Activated CD8-positive, alpha-beta T cell treated with anti-CD3 and anti-CD28 coated beads, Interleukin-2, amount 10 ng/mL, durations not matched to agents 7 days and 5 days (primary cell): ENCODE data around the gene GPR22. TPM values are rescaled to one million over a fixed set of nuclear protein-coding genes. Genes with fewer than 3 reads are reported as not detected.

ENCODE experiments used
- ATAC-seq: fragments of 150-1000 bp; cut with Tn5 transposase; one replicate; pipeline ENCODE4 v1.10.0; 2021; ENCODE audit warnings: moderate library complexity
- CTCF ChIA-PET: fragments of 350-600 bp; sonication (Branson Sonifier 250); formaldehyde crosslinking; loops from one replicate; lab custom pipeline; 2021; ENCODE audit warnings: antibody characterized with exemption; lab: Charles Lee
- POLR2A ChIA-PET: fragments of 350-600 bp; sonication (Branson Sonifier 250); formaldehyde crosslinking; loops from one replicate; lab custom pipeline; 2021; ENCODE audit warnings: antibody characterized with exemption; lab: Charles Lee
- DNase-seq: peaks from one replicate; pipeline ENCODE4 v3.0.0-alpha.2; 2020
- H3K27ac Mint-ChIP-seq: one replicate; pipeline ENCODE4 v1.8.0; 2021; ENCODE audit warnings: mild to moderate bottlenecking, mixed read lengths
- H3K27me3 Mint-ChIP-seq: one replicate; pipeline ENCODE4 v1.8.0; 2021; ENCODE audit warnings: low read depth, mixed read lengths
- H3K36me3 Mint-ChIP-seq: one replicate; pipeline ENCODE4 v1.8.0; 2021; ENCODE audit warnings: low read depth, mixed read lengths
- H3K4me1 Mint-ChIP-seq: one replicate; pipeline ENCODE4 v1.8.0; 2021; ENCODE audit warnings: low read depth, mixed read lengths
- H3K4me3 Mint-ChIP-seq: one replicate; pipeline ENCODE4 v1.8.0; 2021; ENCODE audit warnings: mild to moderate bottlenecking, mixed read lengths
- H3K9me3 Mint-ChIP-seq: one replicate; pipeline ENCODE4 v1.8.0; 2022; ENCODE audit warnings: mixed read lengths; ENCODE audit not compliant: insufficient read depth
- total RNA-seq, 2 experiments: library from RNA; stranded (reverse); gene quantifications; one replicate each; pipeline ENCODE4 v1.2.3, GENCODE V29; 2021

The GPR22 gene, protein sequence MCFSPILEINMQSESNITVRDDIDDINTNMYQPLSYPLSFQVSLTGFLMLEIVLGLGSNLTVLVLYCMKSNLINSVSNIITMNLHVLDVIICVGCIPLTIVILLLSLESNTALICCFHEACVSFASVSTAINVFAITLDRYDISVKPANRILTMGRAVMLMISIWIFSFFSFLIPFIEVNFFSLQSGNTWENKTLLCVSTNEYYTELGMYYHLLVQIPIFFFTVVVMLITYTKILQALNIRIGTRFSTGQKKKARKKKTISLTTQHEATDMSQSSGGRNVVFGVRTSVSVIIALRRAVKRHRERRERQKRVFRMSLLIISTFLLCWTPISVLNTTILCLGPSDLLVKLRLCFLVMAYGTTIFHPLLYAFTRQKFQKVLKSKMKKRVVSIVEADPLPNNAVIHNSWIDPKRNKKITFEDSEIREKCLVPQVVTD
- not detected for total RNA-seq

- Mint-ChIP-seq H3K27me3 (no peaks in the 10 kb centered on the region), H3K36me3 (no peaks in the 10 kb centered on the region), H3K4me3 (no peak within 1 kb of the TSS), H3K27ac (no peak within 1 kb of the TSS), H3K9me3 (no peaks in the 10 kb centered on the region), H3K4me1 (no peaks in the 10 kb centered on the region)
- no peak for DNase-seq
- ChIA-PET CTCF (no interaction called here), POLR2A (no interaction called here)
- ATAC-seq, result no peak
Measured at GRCh38 chr7:107469929-107470328, at the start of gene GPR22. TSS of gene GPR22 (plus strand) at chr7:107470057. CDS start at chr7:107474061, 4,004 bp downstream.

DNA sequence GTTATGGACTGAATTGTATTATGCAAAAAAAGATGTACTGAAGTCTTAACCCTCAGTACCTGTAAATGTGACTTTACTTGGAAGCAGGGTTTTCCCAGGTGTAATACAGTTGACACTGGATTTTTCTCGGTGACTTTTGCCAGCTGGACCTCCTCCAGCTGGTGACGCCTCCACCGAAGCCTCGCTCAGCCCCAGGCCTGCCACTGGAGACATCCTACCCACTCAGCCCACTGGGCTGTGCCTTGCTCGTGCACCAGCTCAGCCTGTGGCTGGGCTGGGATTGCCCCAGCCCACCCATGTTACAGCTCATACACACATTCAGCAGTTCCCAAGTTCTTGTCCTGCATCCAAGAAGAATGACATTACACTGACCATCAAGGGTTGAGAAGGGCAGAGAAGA, 42.4 kb upstream of the GPR22 start:
- ATAC-seq, result no peak
- H3K4me3 Mint-ChIP-seq, result no peak overlapping the region

GRCh38 chr7:107428642-107429041, 41.2 kb upstream of the GPR22 start:
- H3K4me1 Mint-ChIP-seq, result peaks cover 5% of the 10 kb centered on the region
- no peak overlapping the region for H3K4me3 Mint-ChIP-seq
- H3K36me3 Mint-ChIP-seq, result peaks cover 4% of the 10 kb centered on the region
- no peak overlapping the region for H3K27ac Mint-ChIP-seq
- POLR2A ChIA-PET, result no interaction called here
- H3K9me3 Mint-ChIP-seq, result no peaks in the 10 kb centered on the region
- H3K27me3 Mint-ChIP-seq, result no peaks in the 10 kb centered on the region
- CTCF ChIA-PET, result no interaction called here
- ATAC-seq (no peak), DNase-seq (no peak)

More for the DNA sequence above, 42.4 kb upstream of the GPR22 start:
- ChIA-PET POLR2A (no interaction called here), CTCF (no interaction called here)
- Mint-ChIP-seq H3K4me1 (peaks cover 5% of the 10 kb centered on the region), H3K27me3 (no peaks in the 10 kb centered on the region), H3K27ac (no peak overlapping the region), H3K9me3 (no peaks in the 10 kb centered on the region), H3K36me3 (peaks cover 4% of the 10 kb centered on the region)
- DNase-seq, result no peak

DNA sequence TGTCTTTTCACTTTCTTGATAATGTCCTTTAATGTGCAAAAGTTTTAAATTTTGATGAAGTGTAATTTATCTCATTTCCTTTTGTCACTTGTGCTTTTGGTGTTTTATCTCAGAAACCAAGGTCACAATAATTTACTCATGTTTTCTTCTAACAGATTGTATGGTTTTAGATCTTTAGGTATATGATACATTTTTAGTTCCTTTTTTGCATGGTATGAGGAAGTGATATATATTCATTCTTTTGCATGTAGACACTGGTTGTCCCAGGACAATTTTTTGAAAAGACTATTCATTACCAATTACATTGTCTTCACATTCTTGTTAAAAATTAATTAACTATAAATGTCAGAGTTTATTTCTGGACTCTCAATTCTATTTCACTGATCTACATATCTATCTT, 39.8 kb upstream of the GPR22 start:
- H3K36me3 Mint-ChIP-seq, result peaks cover 4% of the 10 kb centered on the region
- DNase-seq (no peak), ATAC-seq (no peak)
- no peak overlapping the region for H3K4me3 Mint-ChIP-seq
- H3K9me3 Mint-ChIP-seq, result no peaks in the 10 kb centered on the region
- POLR2A ChIA-PET, result no interaction called here
- H3K4me1 Mint-ChIP-seq, result peaks cover 5% of the 10 kb centered on the region
- no peaks in the 10 kb centered on the region for H3K27me3 Mint-ChIP-seq
- no peak overlapping the region for H3K27ac Mint-ChIP-seq
- CTCF ChIA-PET, result no interaction called here

GRCh38 chr7:107432261-107432660, 37.6 kb upstream of the GPR22 start:
- ChIA-PET POLR2A (no interaction called here), CTCF (no interaction called here)
- ATAC-seq, result no peak
- H3K27ac Mint-ChIP-seq, result no peak overlapping the region
- no peaks in the 10 kb centered on the region for H3K9me3 Mint-ChIP-seq
- no peak for DNase-seq
- peaks cover 6% of the 10 kb centered on the region for H3K36me3 Mint-ChIP-seq
- peaks cover 5% of the 10 kb centered on the region for H3K4me1 Mint-ChIP-seq
- no peak overlapping the region for H3K4me3 Mint-ChIP-seq
- H3K27me3 Mint-ChIP-seq, result no peaks in the 10 kb centered on the region

GRCh38 chr7:107435749-107436148, 34.1 kb upstream of the GPR22 start:
- ChIA-PET CTCF (no interaction called here), POLR2A (no interaction called here)
- Mint-ChIP-seq H3K4me3 (no peak overlapping the region), H3K27ac (no peak overlapping the region), H3K36me3 (peaks cover 2% of the 10 kb centered on the region), H3K4me1 (peaks cover 5% of the 10 kb centered on the region), H3K27me3 (no peaks in the 10 kb centered on the region), H3K9me3 (no peaks in the 10 kb centered on the region)
- ATAC-seq, result no peak
- no peak for DNase-seq

DNA sequence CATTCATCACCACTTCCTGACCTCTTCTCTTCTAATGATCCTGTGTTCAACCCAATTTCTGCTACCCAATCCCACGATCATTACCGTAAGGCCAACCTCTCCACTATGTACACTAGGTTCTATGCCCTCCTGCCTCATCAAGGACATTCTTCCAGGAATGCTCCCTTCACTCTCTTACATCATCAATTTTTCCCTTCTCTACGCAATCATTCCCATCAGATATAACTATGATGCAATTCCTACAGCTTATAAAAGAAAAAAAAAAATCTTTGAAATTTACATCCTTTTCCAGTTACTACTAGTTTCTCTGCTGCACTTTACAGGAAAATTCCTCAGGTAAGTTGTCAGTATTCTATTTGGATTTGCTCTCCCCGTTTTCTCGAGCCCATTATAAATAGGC, 30.8 kb upstream of the GPR22 start:
- H3K36me3 Mint-ChIP-seq, result peaks cover 15% of the 10 kb centered on the region
- ATAC-seq, result no peak
- H3K4me3 Mint-ChIP-seq, result no peak overlapping the region
- H3K27me3 Mint-ChIP-seq, result no peaks in the 10 kb centered on the region
- H3K9me3 Mint-ChIP-seq, result no peaks in the 10 kb centered on the region
- no peak for DNase-seq
- ChIA-PET CTCF (no interaction called here), POLR2A (no interaction called here)
- no peak overlapping the region for H3K27ac Mint-ChIP-seq
- H3K4me1 Mint-ChIP-seq, result no peaks in the 10 kb centered on the region

GRCh38 chr7:107441581-107442422, 28.1 kb upstream of the GPR22 start:
- CTCF ChIA-PET, result no interaction called here
- H3K4me3 Mint-ChIP-seq, result no peak overlapping the region
- ATAC-seq (no peak), DNase-seq (no peak)
- peaks cover 15% of the 10 kb centered on the region for H3K36me3 Mint-ChIP-seq
- no peaks in the 10 kb centered on the region for H3K27me3 Mint-ChIP-seq
- POLR2A ChIA-PET, result no interaction called here
- H3K9me3 Mint-ChIP-seq, result no peaks in the 10 kb centered on the region
- no peaks in the 10 kb centered on the region for H3K4me1 Mint-ChIP-seq
- H3K27ac Mint-ChIP-seq, result no peak overlapping the region

DNA sequence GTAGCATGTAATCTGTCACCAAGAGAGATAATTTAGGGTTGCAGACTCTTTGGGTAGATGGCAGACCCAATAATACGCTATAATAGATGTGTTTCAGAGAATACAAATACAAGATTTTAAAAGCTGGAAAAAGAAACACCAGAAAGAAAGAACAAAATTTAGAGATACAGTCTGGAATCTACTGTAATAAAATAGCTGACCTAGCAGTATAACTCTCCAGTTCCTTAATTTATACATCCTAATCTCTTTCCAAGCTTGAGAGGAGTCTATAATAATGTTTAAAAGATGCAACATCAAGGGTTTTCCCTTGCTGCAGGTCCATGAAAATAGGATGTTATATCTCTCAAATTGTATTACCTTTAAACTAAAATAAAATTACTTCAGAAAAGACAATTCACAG, 27.2 kb upstream of the GPR22 start:
- no peaks in the 10 kb centered on the region for H3K27me3 Mint-ChIP-seq
- DNase-seq (no peak), ATAC-seq (no peak)
- no peaks in the 10 kb centered on the region for H3K9me3 Mint-ChIP-seq
- ChIA-PET CTCF (no interaction called here), POLR2A (no interaction called here)
- H3K36me3 Mint-ChIP-seq, result peaks cover 15% of the 10 kb centered on the region
- H3K4me1 Mint-ChIP-seq, result no peaks in the 10 kb centered on the region
- no peak overlapping the region for H3K4me3 Mint-ChIP-seq
- H3K27ac Mint-ChIP-seq, result no peak overlapping the region

GRCh38 chr7:107446531-107446930, 23.3 kb upstream of the GPR22 start:
- Mint-ChIP-seq H3K9me3 (no peaks in the 10 kb centered on the region), H3K36me3 (peaks cover 12% of the 10 kb centered on the region), H3K4me3 (no peak overlapping the region), H3K27ac (no peak overlapping the region), H3K4me1 (no peaks in the 10 kb centered on the region), H3K27me3 (no peaks in the 10 kb centered on the region)
- ChIA-PET CTCF (no interaction called here), POLR2A (no interaction called here)
- DNase-seq (no peak), ATAC-seq (no peak)

DNA sequence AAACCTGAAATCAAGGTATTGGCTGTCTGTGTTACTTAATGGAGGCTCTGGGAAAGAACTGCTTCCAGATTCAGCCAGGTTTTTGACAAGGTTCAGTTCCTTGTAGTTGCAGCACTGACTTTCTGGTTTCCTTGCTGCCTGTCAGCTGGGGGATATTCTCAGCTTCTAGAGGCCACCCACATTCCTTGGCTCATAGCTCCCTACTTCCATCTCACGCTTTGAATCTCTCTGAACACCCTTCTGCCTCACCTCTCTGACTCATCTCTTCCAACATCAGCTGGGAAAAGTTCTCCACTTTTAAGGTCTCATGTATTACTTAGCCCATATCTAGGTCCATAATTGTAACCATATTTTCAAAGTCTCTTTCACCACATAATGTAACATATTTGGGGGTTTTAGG, 22.9 kb upstream of the GPR22 start:
- no peak for DNase-seq
- Mint-ChIP-seq H3K36me3 (peaks cover 8% of the 10 kb centered on the region), H3K4me1 (no peaks in the 10 kb centered on the region), H3K4me3 (no peak overlapping the region), H3K27ac (no peak overlapping the region), H3K9me3 (no peaks in the 10 kb centered on the region), H3K27me3 (no peaks in the 10 kb centered on the region)
- ATAC-seq, result no peak
- CTCF ChIA-PET, result no interaction called here
- POLR2A ChIA-PET, result no interaction called here

DNA sequence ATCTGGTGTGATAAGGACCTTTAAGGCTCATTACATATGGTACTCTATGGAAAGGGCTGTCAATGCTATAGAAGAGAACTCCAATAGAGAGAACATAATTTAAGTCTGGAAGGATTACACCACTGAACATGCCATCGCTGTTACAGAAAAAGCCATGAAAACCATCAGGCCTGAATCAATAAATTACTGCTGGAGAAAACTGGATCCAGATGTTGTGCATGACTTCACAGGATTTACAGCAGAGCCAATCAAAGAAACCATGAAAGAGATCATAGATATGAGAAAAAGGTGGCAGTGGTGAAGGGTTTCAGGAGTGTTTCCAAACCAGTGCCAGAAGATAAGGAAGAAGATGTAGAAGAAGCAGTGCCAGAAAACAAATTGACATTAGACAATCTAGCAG, 18.9 kb upstream of the GPR22 start:
- ATAC-seq (no peak), DNase-seq (no peak)
- Mint-ChIP-seq H3K27me3 (no peaks in the 10 kb centered on the region), H3K9me3 (no peaks in the 10 kb centered on the region), H3K4me3 (no peak overlapping the region), H3K27ac (no peak overlapping the region), H3K36me3 (peaks cover under 1% of the 10 kb centered on the region), H3K4me1 (no peaks in the 10 kb centered on the region)
- ChIA-PET POLR2A (no interaction called here), CTCF (interaction anchor here (1.8 kb wide), 1 partner anchor 12 kb away, joined by 4 read pairs; no protein-coding TSS in a partner anchor)
